Endothelial cell of umbilical vein (primary cell): Measurements from ENCODE around the gene PFKL. TPM values are rescaled to one million over a fixed set of nuclear protein-coding genes. Genes with fewer than 3 reads are reported as not detected.

Source experiments
- BruUV-seq: library from RNA; stranded (reverse); fragments of 400-500 nt; replicated peaks from 2 replicates; lab custom pipeline; 2021; lab: Mats Ljungman, UMichigan
- CTCF ChIA-PET: fragments of 300-600, 350-600 bp; sonication (Branson Sonifier 250); formaldehyde crosslinking; loops from one replicate; lab custom pipeline; 2021; ENCODE audit warnings: antibody characterized with exemption, inconsistent platforms; lab: Charles Lee
- POLR2A ChIA-PET: fragments of 300-600, 350-600 bp; sonication (Branson Sonifier 250); formaldehyde crosslinking; loops from one replicate; lab custom pipeline; 2021; ENCODE audit warnings: antibody characterized with exemption, inconsistent platforms; lab: Charles Lee
- DNase-seq: peaks from one replicate; pipeline ENCODE4 v3.0.0-alpha.2; 2011; ENCODE audit warnings: low read depth, low spot score
- FAIRE-seq: peaks from 2 replicates; lab custom pipeline; 2011; peaks lifted over from hg19 to GRCh38; lab: Jason Lieb, UNC
- H2AFZ ChIP-seq: 2 replicates; pipeline ENCODE4 v1.6.0; 2012; ENCODE audit warnings: low read depth, low read length, control low read depth, inconsistent platforms
- H3K27ac ChIP-seq: 2 replicates; pipeline ENCODE4 v1.5.1; 2011; ENCODE audit warnings: low read depth, mild to moderate bottlenecking, control low read depth, low read length, moderate library complexity; ENCODE audit not compliant: insufficient read depth
- H3K27me3 ChIP-seq, 2 experiments: 2 replicates each; pipeline versions ENCODE4 v1.6.0 to v1.6.1; 2011; ENCODE audit warnings: low read length in 2 of 2, mixed read lengths in 1 of 2; ENCODE audit not compliant: control insufficient read depth in 2 of 2, insufficient read depth in 2 of 2
- H3K36me3 ChIP-seq, 2 experiments: 2 replicates in 1 of 2; 3 replicates in 1 of 2; pipeline ENCODE4 v1.5.1; 2011; ENCODE audit warnings: low read length in 2 of 2, mild to moderate bottlenecking in 1 of 2, moderate library complexity in 1 of 2; ENCODE audit not compliant: control insufficient read depth in 2 of 2, insufficient read depth in 2 of 2; ENCODE audit errors: extremely low read depth in 1 of 2
- H3K4me1 ChIP-seq: 3 replicates; pipeline ENCODE4 v1.5.1; 2011; ENCODE audit warnings: mild to moderate bottlenecking, low read length; ENCODE audit not compliant: control insufficient read depth, insufficient read depth; ENCODE audit errors: extremely low read depth
- H3K4me2 ChIP-seq: 2 replicates; pipeline ENCODE4 v1.6.1; 2011; ENCODE audit warnings: low read length, control low read depth, mixed read lengths; ENCODE audit not compliant: insufficient read depth
- H3K4me3 ChIP-seq, 3 experiments: fragments of 200-600 bp in 1 of 3; sonication (generic), shearing (Covaris generic) in 1 of 3; replicated peaks in 1 of 3; 2 replicates each; pipeline ENCODE4 v1.5.1; 2011 to 2016; ENCODE audit warnings: control low read depth in 3 of 3, low read length in 3 of 3, mild to moderate bottlenecking in 2 of 3, inconsistent platforms in 1 of 3, low read depth in 1 of 3, moderate library complexity in 1 of 3; ENCODE audit not compliant: insufficient read depth in 1 of 3
- H3K79me2 ChIP-seq: 2 replicates; pipeline ENCODE4 v1.6.0; 2012; ENCODE audit warnings: low read length, inconsistent platforms; ENCODE audit not compliant: control insufficient read depth, insufficient read depth
- H3K9ac ChIP-seq: replicated peaks from 2 replicates; pipeline ENCODE3; 2011; ENCODE audit warnings: low read length, control low read depth; ENCODE audit not compliant: insufficient read depth; ENCODE audit errors: extremely low read depth
- H3K9me1 ChIP-seq: replicated peaks from 3 replicates; pipeline ENCODE4 v1.6.0; 2011; ENCODE audit warnings: mild to moderate bottlenecking, low read length; ENCODE audit not compliant: control insufficient read depth, insufficient read depth; ENCODE audit errors: extremely low read depth
- H3K9me3 ChIP-seq: replicated peaks from 2 replicates; pipeline ENCODE4 v1.5.1; 2012; ENCODE audit warnings: low read length, inconsistent platforms; ENCODE audit not compliant: control insufficient read depth, insufficient read depth
- H4K20me1 ChIP-seq: replicated peaks from 2 replicates; pipeline ENCODE3; 2011; ENCODE audit warnings: mild to moderate bottlenecking, low read length; ENCODE audit not compliant: control insufficient read depth, insufficient read depth; ENCODE audit errors: extremely low read depth
- EZH2 ChIP-seq: IDR thresholded peaks from 2 replicates; pipeline ENCODE4 v1.6.1; 2012; ENCODE audit warnings: borderline replicate concordance, low read depth, mild to moderate bottlenecking, moderate library complexity, low read length, inconsistent platforms; ENCODE audit not compliant: severe bottlenecking
- FOS ChIP-seq: IDR thresholded peaks from 2 replicates; pipeline ENCODE4 v1.6.1; 2011; ENCODE audit warnings: mild to moderate bottlenecking, low read length, moderate library complexity, borderline replicate concordance; ENCODE audit not compliant: insufficient read depth
- GATA2 ChIP-seq: IDR thresholded peaks from 2 replicates; pipeline ENCODE4 v1.7.0; 2011; ENCODE audit warnings: low read depth, mild to moderate bottlenecking, moderate library complexity, mixed read lengths, low read length; ENCODE audit not compliant: insufficient read length, insufficient read depth
- JUN ChIP-seq: IDR thresholded peaks from 2 replicates; pipeline ENCODE4 v1.6.1; 2011; ENCODE audit warnings: borderline replicate concordance, low read depth; ENCODE audit not compliant: insufficient read length, insufficient read depth
- MAX ChIP-seq: IDR thresholded peaks from 2 replicates; pipeline ENCODE4 v1.6.1; 2011; ENCODE audit not compliant: insufficient read depth, insufficient read length
- MYC ChIP-seq: IDR thresholded peaks from one replicate; pipeline ENCODE4 v1.6.1; 2011; ENCODE audit warnings: mild to moderate bottlenecking, low read depth, low read length
- POLR2A ChIP-seq: IDR thresholded peaks from 2 replicates; pipeline ENCODE4 v1.6.1; 2012; ENCODE audit warnings: low read depth, mild to moderate bottlenecking, control low read depth, low read length
- POLR2AphosphoS5 ChIP-seq: IDR thresholded peaks from 2 replicates; pipeline ENCODE4 v1.6.1; 2012; ENCODE audit warnings: low read depth, mild to moderate bottlenecking, control low read depth, low read length, moderate library complexity; ENCODE audit not compliant: insufficient read depth
- dilution Hi-C: fragments of 300-500 bp; cut with MboI; formaldehyde crosslinking; loops from one replicate; pipeline ENCODE4 v1.15.0; 2019; ENCODE audit warnings: low sequenced_read_pairs; ENCODE audit not compliant: extremely low pct_ligation_motif_present
- intact Hi-C: fragments of 100-400 bp; cut with micrococcal nuclease; formaldehyde crosslinking; loops from one replicate; pipeline ENCODE4 v1.10.0; 2022
- polyA plus RNA-seq, 4 experiments: library from polyadenylated mRNA; depleted of rRNA in 3 of 4; stranded (reverse) in 3 of 4; unstranded in 1 of 4; fragments of >200 nt; gene quantifications; 2 replicates each; pipeline versions ENCODE4 v1.2.1 to v1.2.3, GENCODE V29; 2011 to 2012; ENCODE audit warnings: missing spikeins in 1 of 4
- total RNA-seq: library from RNA; stranded (reverse); gene quantifications from 2 replicates; pipeline ENCODE4 v1.2.3, GENCODE V29; 2021
- TF ChIP-seq, protein P1 (sequence below), 2 donors: IDR thresholded peaks; 1 replicate in 1 of 2; 2 replicates in 1 of 2; pipeline ENCODE4 v1.5.1; 2011; ENCODE audit warnings: low read length in 2 of 2, mild to moderate bottlenecking in 2 of 2, moderate library complexity in 2 of 2, control low read depth in 1 of 2, inconsistent platforms in 1 of 2, low read depth in 1 of 2; ENCODE audit not compliant: insufficient read depth in 1 of 2; ENCODE audit errors: extremely low read depth in 1 of 2

The PFKL gene
- total and polyA plus RNA-seq, 2 donors (not counting 3 experiments of a cell fraction or from before 2014, with no cell fraction given) = 137 to 154 TPM

DNA sequence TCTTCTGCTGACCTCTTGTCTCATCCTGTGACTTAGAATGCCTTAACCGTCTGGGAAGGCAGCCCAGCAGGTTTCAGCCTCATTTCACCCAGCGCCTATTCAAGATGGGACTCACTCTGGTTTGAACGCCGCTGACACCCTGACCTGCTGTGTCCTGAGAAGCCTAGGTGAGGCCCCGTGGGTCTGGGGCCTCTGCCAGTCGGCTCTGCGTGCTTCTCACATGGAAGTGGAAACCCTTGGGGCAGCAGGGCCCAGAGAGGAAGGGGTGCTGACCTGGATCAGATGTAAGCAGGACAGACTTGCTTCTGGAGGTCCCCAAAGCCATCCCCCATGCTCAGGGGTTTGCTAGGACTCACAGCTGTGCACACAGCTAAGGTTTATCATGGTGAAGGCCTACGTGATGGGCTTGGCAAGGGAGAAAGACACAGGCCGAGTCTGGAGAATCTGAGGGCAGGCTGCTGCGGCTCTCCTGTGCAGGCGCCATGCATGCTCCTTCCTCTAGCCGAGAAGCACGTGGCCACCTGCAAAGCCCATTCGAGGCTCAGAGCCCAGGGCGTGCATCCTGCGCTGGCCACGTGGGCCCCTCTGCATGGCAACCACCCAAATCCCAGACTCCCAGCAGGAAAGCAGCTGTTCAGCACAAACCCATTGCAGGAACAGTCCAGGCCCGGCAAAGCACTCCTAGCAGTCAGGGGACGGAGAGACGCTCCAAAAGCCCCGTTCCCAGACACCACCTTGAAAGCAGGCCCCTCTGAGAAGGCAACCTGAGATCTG lies 57.4 kb downstream of the PFKL start:
- CTCF ChIA-PET = no interaction called here
- POLR2A ChIA-PET = no interaction called here
- Histone ChIP-seq H3K4me3 (no peak overlapping the region), H3K9ac (no peak overlapping the region), H3K9me3 (no peaks in the 10 kb centered on the region), H3K79me2 (no peaks in the 10 kb centered on the region), H3K27ac (no peak overlapping the region), H3K4me2 (no peak overlapping the region), H3K9me1 (no peaks in the 10 kb centered on the region), H4K20me1 (no peaks in the 10 kb centered on the region), H3K4me1 (no peaks in the 10 kb centered on the region), H3K27me3 (no peaks in the 10 kb centered on the region), H3K36me3 (no peaks in the 10 kb centered on the region), H2AFZ (no peak overlapping the region)
- DNase-seq (no peak), FAIRE-seq (no peak)
- dilution Hi-C loops = no loop called here
- no peak for TF ChIP-seq FOS
- no peak for TF ChIP-seq POLR2AphosphoS5
- TF ChIP-seq, protein P1, sequence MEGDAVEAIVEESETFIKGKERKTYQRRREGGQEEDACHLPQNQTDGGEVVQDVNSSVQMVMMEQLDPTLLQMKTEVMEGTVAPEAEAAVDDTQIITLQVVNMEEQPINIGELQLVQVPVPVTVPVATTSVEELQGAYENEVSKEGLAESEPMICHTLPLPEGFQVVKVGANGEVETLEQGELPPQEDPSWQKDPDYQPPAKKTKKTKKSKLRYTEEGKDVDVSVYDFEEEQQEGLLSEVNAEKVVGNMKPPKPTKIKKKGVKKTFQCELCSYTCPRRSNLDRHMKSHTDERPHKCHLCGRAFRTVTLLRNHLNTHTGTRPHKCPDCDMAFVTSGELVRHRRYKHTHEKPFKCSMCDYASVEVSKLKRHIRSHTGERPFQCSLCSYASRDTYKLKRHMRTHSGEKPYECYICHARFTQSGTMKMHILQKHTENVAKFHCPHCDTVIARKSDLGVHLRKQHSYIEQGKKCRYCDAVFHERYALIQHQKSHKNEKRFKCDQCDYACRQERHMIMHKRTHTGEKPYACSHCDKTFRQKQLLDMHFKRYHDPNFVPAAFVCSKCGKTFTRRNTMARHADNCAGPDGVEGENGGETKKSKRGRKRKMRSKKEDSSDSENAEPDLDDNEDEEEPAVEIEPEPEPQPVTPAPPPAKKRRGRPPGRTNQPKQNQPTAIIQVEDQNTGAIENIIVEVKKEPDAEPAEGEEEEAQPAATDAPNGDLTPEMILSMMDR (IDR thresholded peaks at IDR 0.05; ENCODE audit: extremely low read depth in 1 of 2, insufficient read depth in 1 of 2, low read depth in 1 of 2, low read length in 2 of 2) = no peak
- no peak for TF ChIP-seq POLR2A
- TF ChIP-seq JUN = no peak
- TF ChIP-seq MYC = no peak
- no peak for TF ChIP-seq MAX
- TF ChIP-seq GATA2 = no peak
- no peak for TF ChIP-seq EZH2
- intact Hi-C loops = no loop called here
- no TSS peak for BruUV-seq
